Measurements from ENCODE around the gene ZNF224. TPM values are rescaled to one million over a fixed set of nuclear protein-coding genes. Genes with fewer than 3 reads are reported as not detected.

Gene ZNF224
- total and polyA plus RNA-seq, 11 donors, result 7.1 to 17.7 (median 11.8) TPM

DNA sequence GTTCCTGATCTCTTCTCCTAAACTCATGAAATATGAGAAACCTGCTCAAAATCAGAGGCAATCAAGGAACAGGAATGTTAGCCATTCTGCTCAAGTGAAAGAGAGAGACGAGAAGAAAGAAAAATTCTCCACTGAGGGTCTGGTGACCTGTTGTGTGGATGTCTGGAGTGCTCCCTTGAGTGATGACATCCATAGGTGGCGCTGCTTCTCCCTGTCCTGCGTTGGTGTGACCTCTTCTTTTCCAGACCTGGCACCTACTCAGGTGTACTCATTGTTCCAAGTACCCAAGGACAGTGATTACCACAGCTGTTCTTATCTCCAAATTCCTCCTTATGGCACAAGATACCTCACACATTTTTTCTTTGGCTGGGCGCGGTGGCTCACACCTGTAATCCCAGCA is 38.3 kb upstream of the ZNF224 start:
- H3K4me1 ChIP-seq, result peaks cover 0 to 19% (median 13%) of the 10 kb centered on the region in 12 donors
- DNase-seq (no peak), ATAC-seq (no peak)
- peaks cover 0 to 3% (median 0%) of the 10 kb centered on the region in 9 donors for H3K27me3 ChIP-seq
- intact Hi-C loops (cut with DNase I), result loop anchor here in 1 of 10 donors (10.0 kb wide), 1 partner anchor 51 kb away; the partner anchor contains the start of gene ZNF230
- H3K9me3 ChIP-seq, result peaks cover 0 to 17% (median 0%) of the 10 kb centered on the region in 12 donors
- 93 to 95% (median 94%) methylated on average over 5 of the region's 5 CpGs for WGBS, 4 donors
- no peak for TF ChIP-seq POLR2A (IDR thresholded peaks at IDR 0.05)
- TF ChIP-seq, protein P1, sequence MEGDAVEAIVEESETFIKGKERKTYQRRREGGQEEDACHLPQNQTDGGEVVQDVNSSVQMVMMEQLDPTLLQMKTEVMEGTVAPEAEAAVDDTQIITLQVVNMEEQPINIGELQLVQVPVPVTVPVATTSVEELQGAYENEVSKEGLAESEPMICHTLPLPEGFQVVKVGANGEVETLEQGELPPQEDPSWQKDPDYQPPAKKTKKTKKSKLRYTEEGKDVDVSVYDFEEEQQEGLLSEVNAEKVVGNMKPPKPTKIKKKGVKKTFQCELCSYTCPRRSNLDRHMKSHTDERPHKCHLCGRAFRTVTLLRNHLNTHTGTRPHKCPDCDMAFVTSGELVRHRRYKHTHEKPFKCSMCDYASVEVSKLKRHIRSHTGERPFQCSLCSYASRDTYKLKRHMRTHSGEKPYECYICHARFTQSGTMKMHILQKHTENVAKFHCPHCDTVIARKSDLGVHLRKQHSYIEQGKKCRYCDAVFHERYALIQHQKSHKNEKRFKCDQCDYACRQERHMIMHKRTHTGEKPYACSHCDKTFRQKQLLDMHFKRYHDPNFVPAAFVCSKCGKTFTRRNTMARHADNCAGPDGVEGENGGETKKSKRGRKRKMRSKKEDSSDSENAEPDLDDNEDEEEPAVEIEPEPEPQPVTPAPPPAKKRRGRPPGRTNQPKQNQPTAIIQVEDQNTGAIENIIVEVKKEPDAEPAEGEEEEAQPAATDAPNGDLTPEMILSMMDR (IDR thresholded peaks at IDR 0.05), result no peak
- H3K36me3 ChIP-seq, result peaks cover 0 to 58% (median 46%) of the 10 kb centered on the region in 9 donors
- no peak overlapping the region for H3K4me3 ChIP-seq
- no peak overlapping the region for H3K27ac ChIP-seq

DNA sequence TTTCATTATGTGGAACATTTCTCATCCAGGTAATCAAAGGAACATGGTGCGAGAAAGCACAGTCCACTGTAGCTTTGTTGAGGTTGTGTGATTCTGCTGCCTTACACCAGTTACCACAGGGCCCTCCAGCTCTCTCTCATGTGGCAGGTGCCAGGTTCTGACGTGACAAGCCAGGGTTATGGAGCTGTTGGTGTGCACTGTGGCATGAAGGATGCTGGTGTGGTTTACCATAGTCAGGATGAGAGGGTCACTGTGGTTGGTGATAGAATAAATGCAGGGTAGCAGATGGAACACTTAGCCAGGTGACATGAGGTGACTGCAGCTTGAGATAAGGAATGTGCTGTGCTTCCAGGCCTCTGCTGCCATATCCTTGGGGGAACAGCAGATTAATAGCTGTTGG is 34.9 kb upstream of the ZNF224 start:
- ATAC-seq (no peak), DNase-seq (no peak)
- TF ChIP-seq POLR2A (IDR thresholded peaks at IDR 0.05), result no peak
- TF ChIP-seq, protein P1 (IDR thresholded peaks at IDR 0.05), result no peak
- no peak overlapping the region for H3K4me3 ChIP-seq
- no peak overlapping the region for H3K27ac ChIP-seq
- WGBS, 4 donors, result 92 to 100% (median 94%) methylated on average over 2 of the region's 2 CpGs
- H3K27me3 ChIP-seq, result no peaks in the 10 kb centered on the region
- peaks cover 0 to 22% (median 0%) of the 10 kb centered on the region in 12 donors for H3K9me3 ChIP-seq
- intact Hi-C loops (cut with DNase I), result loop anchor here in 1 of 10 donors (10.0 kb wide), 1 partner anchor 54 kb away; the partner anchor contains the start of gene ZNF230
- H3K36me3 ChIP-seq, result peaks cover 0 to 92% (median 78%) of the 10 kb centered on the region in 9 donors
- no peaks in the 10 kb centered on the region for H3K4me1 ChIP-seq

DNA sequence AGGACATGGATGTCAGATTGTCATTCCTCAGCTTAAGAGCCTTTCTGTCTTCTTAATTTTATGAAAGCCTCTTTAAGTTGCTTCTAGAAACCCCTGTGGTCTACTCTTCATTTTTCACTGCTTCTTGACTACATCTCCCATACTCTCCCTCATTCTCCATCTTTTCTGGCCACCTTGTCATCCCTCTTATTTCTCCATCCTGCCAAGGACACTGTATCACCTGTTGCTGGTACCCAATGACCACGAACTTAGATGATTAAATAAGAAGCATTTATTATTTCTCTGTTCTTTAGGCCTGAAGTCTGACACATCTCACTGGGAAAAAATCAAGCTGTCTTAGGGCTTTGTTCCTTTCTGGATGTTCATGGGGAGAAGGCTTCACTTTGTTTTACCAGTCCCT is 33.1 kb upstream of the ZNF224 start:
- TF ChIP-seq POLR2A (IDR thresholded peaks at IDR 0.05), result no peak
- TF ChIP-seq, protein P1 (IDR thresholded peaks at IDR 0.05), result no peak
- no peak overlapping the region for H3K27ac ChIP-seq
- no peak for ATAC-seq
- no peak overlapping the region for H3K4me3 ChIP-seq
- 92 to 96% (median 94%) methylated on average over 1 of the region's 1 CpG for WGBS, 4 donors
- intact Hi-C loops (cut with DNase I), result no loop called here
- no peaks in the 10 kb centered on the region for H3K27me3 ChIP-seq
- no peaks in the 10 kb centered on the region for H3K4me1 ChIP-seq
- peaks cover 0 to 99% (median 82%) of the 10 kb centered on the region in 9 donors for H3K36me3 ChIP-seq
- H3K9me3 ChIP-seq, result peaks cover 0 to 35% (median 14%) of the 10 kb centered on the region in 12 donors
- no peak for DNase-seq

DNA sequence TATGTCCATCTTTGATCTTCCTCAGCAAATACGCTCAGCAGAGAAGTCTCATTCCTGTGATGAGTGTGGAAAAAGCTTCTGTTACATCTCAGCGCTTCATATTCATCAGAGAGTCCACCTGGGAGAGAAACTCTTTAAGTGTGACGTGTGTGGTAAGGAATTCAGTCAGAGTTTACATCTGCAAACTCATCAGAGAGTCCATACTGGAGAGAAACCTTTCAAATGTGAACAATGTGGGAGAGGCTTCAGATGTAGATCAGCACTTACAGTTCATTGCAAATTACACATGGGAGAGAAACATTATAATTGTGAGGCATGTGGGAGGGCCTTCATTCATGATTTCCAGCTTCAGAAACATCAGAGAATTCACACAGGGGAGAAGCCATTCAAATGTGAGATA is 27.9 kb upstream of the ZNF224 start:
- peaks cover 0 to 80% (median 33%) of the 10 kb centered on the region in 12 donors for H3K9me3 ChIP-seq
- H3K36me3 ChIP-seq, result peaks cover 0 to 72% (median 53%) of the 10 kb centered on the region in 9 donors
- no peak for TF ChIP-seq POLR2A (IDR thresholded peaks at IDR 0.05)
- TF ChIP-seq, protein P1 (IDR thresholded peaks at IDR 0.05), result no peak
- H3K4me3 ChIP-seq, result no peak overlapping the region
- intact Hi-C loops (cut with DNase I), result no loop called here
- H3K27me3 ChIP-seq, result no peaks in the 10 kb centered on the region
- DNase-seq, result no peak
- no peak overlapping the region for H3K27ac ChIP-seq
- H3K4me1 ChIP-seq, result peaks cover 0 to 2% (median 0%) of the 10 kb centered on the region in 12 donors
- ATAC-seq, result no peak
- 62 to 83% (median 72%) methylated on average over 3 of the region's 3 CpGs for WGBS, 4 donors
